Skin epidermis (tissue), 12 donors: ENCODE data around the gene SLK.

Experiments used
- H3K27ac ChIP-seq, 21 experiments: fragments of 200-600 bp; sonication (generic) in 11 of 21; one replicate each; pipeline ENCODE4 v1.5.0; 2020; ENCODE audit warnings: mild to moderate bottlenecking in 3 of 21, inconsistent platforms in 2 of 21, moderate library complexity in 2 of 21
- H3K4me3 ChIP-seq, 7 experiments: fragments of 200-600 bp; sonication (generic) in 2 of 7; one replicate each; pipeline ENCODE4 v1.5.0; 2020; ENCODE audit warnings: inconsistent platforms in 2 of 7, mild to moderate bottlenecking in 2 of 7, moderate library complexity in 1 of 7

SLK gene

GRCh38 chr10:104076743-104077160 lies 109.8 kb downstream of the SLK start:
- H3K27ac ChIP-seq: peak overlapping the region in 4 of 21 experiments; percentile 3 to 63 (median 34)
- no peak overlapping the region for H3K4me3 ChIP-seq

GRCh38 chr10:104077247-104077646 lies 110.3 kb downstream of the SLK start:
- H3K4me3 ChIP-seq: no peak overlapping the region
- H3K27ac ChIP-seq: peak overlapping the region in 3 of 21 experiments; percentile 11 to 26 (median 13)

GRCh38 chr10:104077663-104078151 lies 110.8 kb downstream of the SLK start:
- Histone ChIP-seq H3K27ac (peak overlapping the region in 3 of 21 experiments; percentile 11 to 30 (median 26)), H3K4me3 (no peak overlapping the region)
